H9 (cell line): ENCODE measurements around the gene RNF149. TPM values are rescaled to one million over a fixed set of nuclear protein-coding genes. Genes with fewer than 3 reads are reported as not detected.

Experiments used
- DNase-seq: peaks from one replicate; pipeline ENCODE4 v3.0.0-alpha.2; 2017
- H2AFZ ChIP-seq: one replicate; pipeline ENCODE4 v1.6.1; 2013; ENCODE audit warnings: mild to moderate bottlenecking, low read length, control low read depth, moderate library complexity
- H2AK5ac ChIP-seq: 2 replicates; pipeline ENCODE4 v1.6.1; 2013; ENCODE audit warnings: low read length, control low read depth, mixed read lengths; ENCODE audit not compliant: insufficient read length
- H2BK120ac ChIP-seq: one replicate; pipeline ENCODE4 v1.6.1; 2013; ENCODE audit warnings: low read depth, mild to moderate bottlenecking, low read length, control low read depth, inconsistent platforms; ENCODE audit not compliant: poor library complexity, severe bottlenecking
- H2BK12ac ChIP-seq: 2 replicates; pipeline ENCODE4 v1.6.1; 2013; ENCODE audit warnings: low read length, control low read depth, mixed read lengths, low read depth; ENCODE audit not compliant: insufficient read length
- H2BK15ac ChIP-seq: 2 replicates; pipeline ENCODE4 v1.6.1; 2013; ENCODE audit warnings: low read depth, low read length, control low read depth
- H2BK20ac ChIP-seq: one replicate; pipeline ENCODE4 v1.6.1; 2013; ENCODE audit warnings: low read depth, mild to moderate bottlenecking, low read length, control low read depth, inconsistent platforms; ENCODE audit not compliant: poor library complexity, severe bottlenecking
- H2BK5ac ChIP-seq: 2 replicates; pipeline ENCODE4 v1.6.1; 2013; ENCODE audit warnings: low read length, control low read depth, mixed read lengths; ENCODE audit not compliant: insufficient read length
- H3K14ac ChIP-seq: 2 replicates; pipeline ENCODE4 v1.6.1; 2013; ENCODE audit warnings: low read length, control low read depth; ENCODE audit not compliant: insufficient read depth
- H3K18ac ChIP-seq: 2 replicates; pipeline ENCODE4 v1.6.1; 2013; ENCODE audit warnings: low read depth, mild to moderate bottlenecking, mixed read lengths, low read length, control low read depth; ENCODE audit not compliant: insufficient read length
- H3K23ac ChIP-seq: 2 replicates; pipeline ENCODE4 v1.6.1; 2013; ENCODE audit warnings: low read length, control low read depth, mixed read lengths, low read depth; ENCODE audit not compliant: insufficient read length
- H3K23me2 ChIP-seq: 2 replicates; pipeline ENCODE4 v1.6.1; 2013; ENCODE audit warnings: low read depth, mild to moderate bottlenecking, mixed read lengths, low read length, control low read depth; ENCODE audit not compliant: insufficient read length, poor library complexity, severe bottlenecking
- H3K27ac ChIP-seq: 2 replicates; pipeline ENCODE4 v1.5.1; 2013; ENCODE audit warnings: low read length, control low read depth, mixed read lengths, low read depth; ENCODE audit not compliant: insufficient read length
- H3K27me3 ChIP-seq: 2 replicates; pipeline ENCODE4 v1.6.1; 2013; ENCODE audit warnings: low read length, control low read depth, inconsistent platforms; ENCODE audit not compliant: insufficient read depth
- H3K4ac ChIP-seq: 2 replicates; pipeline ENCODE4 v1.6.1; 2013; ENCODE audit warnings: low read depth, mild to moderate bottlenecking, control low read depth, inconsistent platforms, low read length, moderate library complexity
- H3K4me1 ChIP-seq: 2 replicates; pipeline ENCODE4 v1.6.1; 2013; ENCODE audit warnings: low read length, control low read depth, inconsistent platforms; ENCODE audit not compliant: insufficient read depth
- H3K4me2 ChIP-seq: 2 replicates; pipeline ENCODE4 v1.6.1; 2013; ENCODE audit warnings: low read length, control low read depth, mixed read lengths; ENCODE audit not compliant: insufficient read length, insufficient read depth
- H3K56ac ChIP-seq: 2 replicates; pipeline ENCODE4 v1.6.1; 2013; ENCODE audit warnings: low read depth, mild to moderate bottlenecking, mixed read lengths, low read length, control low read depth; ENCODE audit not compliant: insufficient read length
- H3K79me1 ChIP-seq: 2 replicates; pipeline ENCODE4 v1.6.1; 2013; ENCODE audit warnings: low read depth, mild to moderate bottlenecking, moderate library complexity, low read length, control low read depth, inconsistent platforms; ENCODE audit not compliant: insufficient read depth, poor library complexity, severe bottlenecking
- H3K79me2 ChIP-seq: 2 replicates; pipeline ENCODE4 v1.6.1; 2013; ENCODE audit warnings: low read length, control low read depth, inconsistent platforms; ENCODE audit not compliant: insufficient read depth
- H3K9ac ChIP-seq: 2 replicates; pipeline ENCODE4 v1.6.1; 2013; ENCODE audit warnings: low read length, control low read depth, mixed read lengths; ENCODE audit not compliant: insufficient read length; ENCODE audit errors: extremely low read depth
- H3K9me3 ChIP-seq: one replicate; pipeline ENCODE4 v1.6.1; 2013; ENCODE audit warnings: low read depth, low read length, inconsistent platforms; ENCODE audit not compliant: control insufficient read depth
- H3T11ph ChIP-seq: one replicate; pipeline ENCODE4 v1.6.1; 2013; ENCODE audit warnings: mild to moderate bottlenecking, low read length, control low read depth, inconsistent platforms
- H4K20me1 ChIP-seq: one replicate; pipeline ENCODE4 v1.6.1; 2013; ENCODE audit not compliant: control insufficient read depth, insufficient read length, insufficient read depth
- H4K5ac ChIP-seq: 2 replicates; pipeline ENCODE4 v1.6.1; 2013; ENCODE audit warnings: low read depth, mild to moderate bottlenecking, mixed read lengths, low read length, control low read depth; ENCODE audit not compliant: insufficient read length
- H4K8ac ChIP-seq: replicated peaks from 2 replicates; pipeline ENCODE4 v1.6.1; 2013; ENCODE audit warnings: low read length, control low read depth, mixed read lengths, low read depth; ENCODE audit not compliant: insufficient read length
- H4K91ac ChIP-seq: 2 replicates; pipeline ENCODE4 v1.6.1; 2013; ENCODE audit warnings: low read depth, mild to moderate bottlenecking, moderate library complexity, mixed read lengths, low read length, control low read depth; ENCODE audit not compliant: insufficient read length
- H3K27ac Mint-ChIP-seq, 3 experiments: 2 replicates in 2 of 3; 3 replicates in 1 of 3; pipeline ENCODE4 v1.8.0; 2020 to 2021; ENCODE audit warnings: mixed read lengths in 3 of 3, mild to moderate bottlenecking in 1 of 3, moderate library complexity in 1 of 3
- H3K27me3 Mint-ChIP-seq: 2 replicates; pipeline ENCODE4 v1.8.0; 2021; ENCODE audit warnings: low read depth, mild to moderate bottlenecking, moderate library complexity, mixed read lengths
- H3K36me3 Mint-ChIP-seq, 3 experiments: 2 replicates in 2 of 3; 3 replicates in 1 of 3; pipeline ENCODE4 v1.8.0; 2020 to 2021; ENCODE audit warnings: low read depth in 3 of 3, mixed read lengths in 3 of 3; ENCODE audit not compliant: insufficient read depth in 1 of 3
- H3K4me1 Mint-ChIP-seq, 2 experiments: 2 replicates each; pipeline ENCODE4 v1.8.0; 2020; ENCODE audit warnings: mixed read lengths in 2 of 2
- H3K4me3 Mint-ChIP-seq, 2 experiments: 2 replicates in 1 of 2; 3 replicates in 1 of 2; pipeline ENCODE4 v1.8.0; 2020 to 2021; ENCODE audit warnings: mild to moderate bottlenecking in 2 of 2, mixed read lengths in 2 of 2, moderate library complexity in 1 of 2
- H3K9me3 Mint-ChIP-seq, 2 experiments: 2 replicates in 1 of 2; 3 replicates in 1 of 2; pipeline ENCODE4 v1.8.0; 2020; ENCODE audit warnings: mild to moderate bottlenecking in 2 of 2, mixed read lengths in 2 of 2, moderate library complexity in 1 of 2
- CTCF ChIP-seq: fragments of 200-600 bp; sonication (generic); conservative IDR thresholded peaks from 3 replicates; pipeline ENCODE4 v1.8.0; 2021; ENCODE audit warnings: antibody characterized with exemption, mild to moderate bottlenecking
- WGBS: extraction: QIAGEN DNeasy Blood & Tissue Kit; methylation state at CpG from one replicate; pipeline ENCODE4 v1.1.7; 2013; ENCODE audit warnings: missing lambda C conversion rate, low lambda C conversion rate, mixed read lengths; ENCODE audit not compliant: insufficient read length; ENCODE audit errors: extremely low coverage; 5-methylcytosine and 5-hydroxymethylcytosine counted together
- total RNA-seq: library from RNA; stranded (reverse); gene quantifications from 2 replicates; pipeline ENCODE4 v1.2.1, GENCODE V29; 2021

The RNF149 gene
- total RNA-seq, 1 experiment from 2014 or later = 18.0 TPM

GRCh38 chr2:101270700-101271259, 37.7 kb downstream of the RNF149 start:
- Histone ChIP-seq H4K91ac (no peak overlapping the region), H4K20me1 (no peaks in the 10 kb centered on the region), H3K79me2 (no peaks in the 10 kb centered on the region), H2BK120ac (no peak overlapping the region), H3K18ac (no peak overlapping the region), H3T11ph (no peak overlapping the region), H4K5ac (no peak overlapping the region), H3K4me2 (no peak overlapping the region), H2BK5ac (no peak overlapping the region), H2BK20ac (no peak overlapping the region), H3K79me1 (no peaks in the 10 kb centered on the region), H3K27me3 (no peaks in the 10 kb centered on the region), H2AFZ (no peak overlapping the region), H3K27ac (no peak overlapping the region), H3K56ac (no peak overlapping the region), H2BK15ac (no peak overlapping the region), H2AK5ac (no peak overlapping the region), H3K4me1 (no peaks in the 10 kb centered on the region), H3K9me3 (no peaks in the 10 kb centered on the region), H3K23ac (no peak overlapping the region), H3K14ac (no peak overlapping the region), H2BK12ac (no peak overlapping the region), H3K4ac (no peak overlapping the region), H3K9ac (no peak overlapping the region), H4K8ac (no peak overlapping the region), H3K23me2 (no peaks in the 10 kb centered on the region)
- Mint-ChIP-seq H3K27me3 (no peaks in the 10 kb centered on the region), H3K4me1 (peaks cover 4% of the 10 kb centered on the region in 2 experiments; a peak in 3 of 4 replicates), H3K27ac (peak overlapping the region in 1 of 3 experiments; percentile 84; a peak in 2 of 7 replicates), H3K36me3 (peaks cover 18 to 67% (median 37%) of the 10 kb centered on the region in 3 experiments; a peak in 6 of 7 replicates), H3K9me3 (no peaks in the 10 kb centered on the region), H3K4me3 (no peak overlapping the region)
- no CpG with 5 or more reads among the region's 8 CpGs for WGBS
- TF ChIP-seq CTCF = no peak
- no peak for DNase-seq
